Fibroblast of lung (primary cell): ENCODE data around the gene CNOT3. TPM values are rescaled to one million over a fixed set of nuclear protein-coding genes. Genes with fewer than 3 reads are reported as not detected.
"Not testable (repeated sequence)": the region's sequence is repeated elsewhere in the genome, so short reads cannot be mapped to it uniquely, and the experiment has no call there.

ENCODE experiments used
- DNase-seq, 2 donors: peaks; one replicate each; pipeline versions ENCODE4 v3.0.0 to v3.0.0-alpha.2; 2010; ENCODE audit warnings: low read depth in 2 of 2
- H2AFZ ChIP-seq: 2 replicates; pipeline ENCODE4 v1.5.1; 2012; ENCODE audit warnings: low read length, control low read depth, inconsistent platforms
- H3K27ac ChIP-seq: 2 replicates; pipeline ENCODE4 v1.5.1; 2011; ENCODE audit warnings: low read length, control low read depth; ENCODE audit not compliant: insufficient read depth
- H3K27me3 ChIP-seq: 2 replicates; pipeline ENCODE4 v1.5.1; 2011; ENCODE audit warnings: mild to moderate bottlenecking, low read length; ENCODE audit not compliant: control insufficient read depth, insufficient read depth
- H3K36me3 ChIP-seq: 2 replicates; pipeline ENCODE4 v1.5.1; 2011; ENCODE audit warnings: low read length; ENCODE audit not compliant: control insufficient read depth, insufficient read depth
- H3K4me1 ChIP-seq: 2 replicates; pipeline ENCODE4 v1.5.1; 2011; ENCODE audit warnings: low read length; ENCODE audit not compliant: control insufficient read depth, insufficient read depth; ENCODE audit errors: extremely low read depth
- H3K4me2 ChIP-seq: 2 replicates; pipeline ENCODE4 v1.5.1; 2011; ENCODE audit warnings: low read length, control low read depth; ENCODE audit not compliant: insufficient read depth; ENCODE audit errors: extremely low read depth
- H3K4me3 ChIP-seq, 4 experiments: fragments of 200-600 bp in 1 of 4; sonication (generic) in 1 of 4; replicated peaks in 1 of 4; 2 replicates each; pipeline ENCODE4 v1.5.1; 2011 to 2016; ENCODE audit warnings: low read length in 4 of 4, low read depth in 3 of 4, mild to moderate bottlenecking in 3 of 4, control low read depth in 2 of 4, inconsistent platforms in 1 of 4, mixed read lengths in 1 of 4; ENCODE audit not compliant: insufficient read depth in 1 of 4; ENCODE audit errors: control extremely low read depth in 1 of 4
- H3K79me2 ChIP-seq: 2 replicates; pipeline ENCODE4 v1.5.1; 2012; ENCODE audit warnings: mild to moderate bottlenecking, low read length, inconsistent platforms; ENCODE audit not compliant: control insufficient read depth, insufficient read depth
- H3K9ac ChIP-seq: 2 replicates; pipeline ENCODE4 v1.5.1; 2011; ENCODE audit warnings: mild to moderate bottlenecking, low read length, control low read depth; ENCODE audit not compliant: insufficient read depth
- H3K9me3 ChIP-seq: 2 replicates; pipeline ENCODE4 v1.5.1; 2012; ENCODE audit warnings: low read depth, low read length; ENCODE audit not compliant: control insufficient read depth, insufficient read depth
- H4K20me1 ChIP-seq: 2 replicates; pipeline ENCODE4 v1.5.1; 2011; ENCODE audit warnings: low read length; ENCODE audit not compliant: control insufficient read depth, insufficient read depth; ENCODE audit errors: extremely low read depth
- EZH2 ChIP-seq: IDR thresholded peaks from 2 replicates; pipeline ENCODE4 v1.5.1; 2012; ENCODE audit warnings: low read length, control low read depth, mild to moderate bottlenecking; ENCODE audit errors: missing control alignments
- polyA plus RNA-seq, 2 donors: library from polyadenylated mRNA; depleted of rRNA in 1 of 2; stranded (reverse) in 1 of 2; unstranded in 1 of 2; fragments of >200 nt; gene quantifications; 2 replicates each; pipeline ENCODE4 v1.2.1, GENCODE V29; 2011 to 2012; ENCODE audit warnings: missing spikeins in 1 of 2
- total RNA-seq: library from RNA; depleted of rRNA; stranded (reverse); fragments of >200 nt; gene quantifications from 2 replicates; pipeline ENCODE4 v1.2.1, GENCODE V29; 2014
- TF ChIP-seq, protein P1 (sequence below), 2 donors: IDR thresholded peaks in 1 of 2; conservative IDR thresholded peaks in 1 of 2; 1 replicate in 1 of 2; 2 replicates in 1 of 2; pipeline ENCODE4 v1.5.1; 2011 to 2012; ENCODE audit warnings: low read length in 2 of 2, control low read depth in 1 of 2, inconsistent platforms in 1 of 2, low read depth in 1 of 2, mild to moderate bottlenecking in 1 of 2

CNOT3 gene
- total and polyA plus RNA-seq, 2 donors (not counting 1 experiment from before 2014, with no cell fraction given), result 10.4 to 10.7 TPM

DNA sequence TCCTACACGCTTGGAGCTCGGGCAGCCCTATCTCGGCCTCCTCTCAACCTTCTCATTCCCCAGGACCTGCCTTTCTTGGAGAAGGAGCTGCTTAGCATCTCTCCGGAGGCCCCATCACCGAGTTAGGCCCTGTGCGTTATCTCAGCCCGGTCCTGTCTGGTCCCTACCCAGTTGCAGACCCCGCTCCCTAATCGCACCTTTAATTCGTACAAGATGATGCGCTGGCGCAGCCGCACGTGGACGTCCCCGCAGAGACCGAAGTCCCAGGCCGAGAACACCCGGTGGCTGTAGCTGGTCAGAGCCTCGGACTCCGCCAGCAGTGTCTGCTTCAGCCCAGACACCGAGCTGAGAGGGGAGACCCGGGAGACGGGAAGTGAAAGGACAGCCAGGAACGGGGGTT, 27.7 kb downstream of the CNOT3 start:
- Histone ChIP-seq H3K27me3 (no peaks in the 10 kb centered on the region), H3K9ac (no peak overlapping the region), H3K79me2 (no peaks in the 10 kb centered on the region), H3K9me3 (no peaks in the 10 kb centered on the region), H4K20me1 (no peaks in the 10 kb centered on the region), H3K4me3 (no peak overlapping the region), H3K27ac (no peak overlapping the region), H3K4me2 (no peak overlapping the region), H3K4me1 (no peaks in the 10 kb centered on the region), H3K36me3 (no peaks in the 10 kb centered on the region), H2AFZ (no peak overlapping the region)
- DNase-seq, result no peak
- TF ChIP-seq EZH2, result no peak
- TF ChIP-seq, protein P1, sequence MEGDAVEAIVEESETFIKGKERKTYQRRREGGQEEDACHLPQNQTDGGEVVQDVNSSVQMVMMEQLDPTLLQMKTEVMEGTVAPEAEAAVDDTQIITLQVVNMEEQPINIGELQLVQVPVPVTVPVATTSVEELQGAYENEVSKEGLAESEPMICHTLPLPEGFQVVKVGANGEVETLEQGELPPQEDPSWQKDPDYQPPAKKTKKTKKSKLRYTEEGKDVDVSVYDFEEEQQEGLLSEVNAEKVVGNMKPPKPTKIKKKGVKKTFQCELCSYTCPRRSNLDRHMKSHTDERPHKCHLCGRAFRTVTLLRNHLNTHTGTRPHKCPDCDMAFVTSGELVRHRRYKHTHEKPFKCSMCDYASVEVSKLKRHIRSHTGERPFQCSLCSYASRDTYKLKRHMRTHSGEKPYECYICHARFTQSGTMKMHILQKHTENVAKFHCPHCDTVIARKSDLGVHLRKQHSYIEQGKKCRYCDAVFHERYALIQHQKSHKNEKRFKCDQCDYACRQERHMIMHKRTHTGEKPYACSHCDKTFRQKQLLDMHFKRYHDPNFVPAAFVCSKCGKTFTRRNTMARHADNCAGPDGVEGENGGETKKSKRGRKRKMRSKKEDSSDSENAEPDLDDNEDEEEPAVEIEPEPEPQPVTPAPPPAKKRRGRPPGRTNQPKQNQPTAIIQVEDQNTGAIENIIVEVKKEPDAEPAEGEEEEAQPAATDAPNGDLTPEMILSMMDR (conservative IDR thresholded peaks at IDR 0.05 in 1 of 2, IDR thresholded peaks at IDR 0.05 in 1 of 2; ENCODE audit: low read depth in 1 of 2, low read length in 2 of 2), result no peak

- H4K20me1 ChIP-seq, result no peaks in the 10 kb centered on the region
- DNase-seq, result peak; percentile 67 to 83
- no peaks in the 10 kb centered on the region for H3K4me1 ChIP-seq
- H3K9ac ChIP-seq, result no peak overlapping the region
- H3K4me2 ChIP-seq, result no peak overlapping the region
- H2AFZ ChIP-seq, result no peak overlapping the region
- TF ChIP-seq, protein P1 (conservative IDR thresholded peaks at IDR 0.05 in 1 of 2, IDR thresholded peaks at IDR 0.05 in 1 of 2; ENCODE audit: low read depth in 1 of 2, low read length in 2 of 2), result peak; percentile 79 to 85
- TF ChIP-seq EZH2, result no peak
- H3K4me3 ChIP-seq, result no peak overlapping the region
- no peak overlapping the region for H3K27ac ChIP-seq
- no peaks in the 10 kb centered on the region for H3K36me3 ChIP-seq
- no peaks in the 10 kb centered on the region for H3K9me3 ChIP-seq
- no peaks in the 10 kb centered on the region for H3K27me3 ChIP-seq
- H3K79me2 ChIP-seq, result no peaks in the 10 kb centered on the region
These were observed 30.8 kb downstream of the CNOT3 start for GRCh38 chr19:54168174-54168917.

GRCh38 chr19:54169149-54169740, 31.7 kb downstream of the CNOT3 start:
- no peak overlapping the region for H3K27ac ChIP-seq
- H3K4me3 ChIP-seq, result no peak overlapping the region
- no peak overlapping the region for H2AFZ ChIP-seq
- no peaks in the 10 kb centered on the region for H3K9me3 ChIP-seq
- H3K4me2 ChIP-seq, result no peak overlapping the region
- H3K27me3 ChIP-seq, result no peaks in the 10 kb centered on the region
- H4K20me1 ChIP-seq, result no peaks in the 10 kb centered on the region
- H3K79me2 ChIP-seq, result no peaks in the 10 kb centered on the region
- DNase-seq, result no peak
- TF ChIP-seq EZH2, result no peak
- TF ChIP-seq, protein P1 (conservative IDR thresholded peaks at IDR 0.05 in 1 of 2, IDR thresholded peaks at IDR 0.05 in 1 of 2; ENCODE audit: low read depth in 1 of 2, low read length in 2 of 2), result no peak
- no peak overlapping the region for H3K9ac ChIP-seq
- no peaks in the 10 kb centered on the region for H3K36me3 ChIP-seq
- no peaks in the 10 kb centered on the region for H3K4me1 ChIP-seq

DNA sequence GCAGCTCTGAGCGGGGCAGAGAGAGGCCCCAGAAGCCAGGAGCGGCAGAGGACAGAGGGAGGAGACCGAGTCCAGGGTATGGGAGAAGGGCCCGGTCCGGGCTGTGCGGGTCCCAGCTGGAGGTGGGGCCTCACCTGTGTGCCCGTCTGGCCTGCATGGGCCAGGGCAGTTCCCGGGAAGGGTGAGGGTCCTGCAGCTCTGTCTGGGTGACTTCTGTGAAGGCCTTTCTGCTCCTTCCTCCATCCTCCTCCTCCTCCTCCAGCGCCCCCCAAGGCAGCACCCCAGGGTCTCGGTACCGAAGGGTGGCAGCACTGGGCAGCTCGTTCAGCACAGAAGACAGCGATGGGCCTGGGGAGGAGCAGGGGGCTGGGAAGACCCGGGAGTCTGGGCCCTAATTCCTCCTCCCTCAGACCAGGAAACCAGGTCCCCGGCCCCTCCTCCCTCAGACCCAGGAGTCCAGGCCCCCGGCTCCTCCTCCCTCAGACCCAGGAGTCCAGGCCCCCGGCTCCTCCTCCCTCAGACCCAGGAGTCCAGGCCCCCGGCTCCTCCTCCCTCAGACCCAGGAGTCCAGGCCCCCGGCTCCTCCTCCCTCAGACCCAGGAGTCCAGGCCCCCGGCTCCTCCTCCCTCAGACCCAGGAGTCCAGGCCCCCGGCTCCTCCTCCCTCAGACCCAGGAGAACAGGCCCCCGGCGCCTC, 34.3 kb downstream of the CNOT3 start:
- H3K4me3 ChIP-seq, H4K20me1 ChIP-seq, H3K27me3 ChIP-seq, H2AFZ ChIP-seq, H3K36me3 ChIP-seq, H3K4me2 ChIP-seq, H3K4me1 ChIP-seq, DNase-seq, H3K9ac ChIP-seq, H3K79me2 ChIP-seq, H3K9me3 ChIP-seq, H3K27ac ChIP-seq: not testable (repeated sequence)
